Retinal pigment epithelial cell (primary cell): Measurements from ENCODE around the gene TMEM163.

Experiments
- DNase-seq: peaks from one replicate; pipeline ENCODE4 v3.0.0-alpha.2; 2010; ENCODE audit warnings: low read depth
- H3K4me3 ChIP-seq: 2 replicates; pipeline ENCODE4 v1.5.1; 2011; ENCODE audit warnings: mild to moderate bottlenecking, low read length, control low read depth, moderate library complexity
- TF ChIP-seq, protein P1 (sequence below): conservative IDR thresholded peaks from 2 replicates; pipeline ENCODE4 v1.5.1; 2011; ENCODE audit warnings: low read depth, low read length, control low read depth, inconsistent platforms

The TMEM163 gene

DNA sequence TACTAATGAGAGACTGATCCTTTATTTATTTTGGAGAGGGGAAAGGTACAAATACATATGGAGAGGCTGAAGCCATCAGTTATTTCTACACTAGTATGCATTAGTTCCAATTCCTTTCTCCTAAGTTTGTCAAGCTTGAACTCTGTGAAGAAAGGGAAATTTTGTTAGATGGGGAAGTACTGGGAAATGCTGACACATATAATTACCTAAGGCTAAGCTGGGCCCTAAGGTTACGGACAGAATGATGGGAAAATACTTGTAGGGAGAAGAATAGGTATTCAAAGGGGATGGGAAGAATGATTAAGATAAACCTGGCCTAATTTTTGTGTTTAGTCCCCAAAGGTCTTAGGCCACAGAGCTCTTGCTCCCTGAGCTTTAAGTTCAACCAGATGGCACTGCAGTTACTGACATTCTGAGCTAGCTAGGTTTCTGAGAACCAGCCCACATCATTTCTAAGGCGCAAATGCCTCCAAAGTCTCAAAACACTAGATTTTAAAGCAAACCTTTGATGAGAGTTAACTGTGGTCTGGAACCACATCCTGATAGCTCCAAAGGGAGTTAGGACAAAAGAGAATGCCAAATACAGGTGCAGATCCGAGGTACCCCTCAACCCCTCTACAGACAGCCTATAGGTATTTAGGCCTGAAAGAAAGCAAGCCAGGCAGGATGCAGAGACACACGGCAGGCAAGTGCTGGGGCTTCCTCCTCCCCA, 2.7 kb downstream of the TMEM163 start:
- DNase-seq = no peak
- no peak overlapping the region for H3K4me3 ChIP-seq
- TF ChIP-seq, protein P1, sequence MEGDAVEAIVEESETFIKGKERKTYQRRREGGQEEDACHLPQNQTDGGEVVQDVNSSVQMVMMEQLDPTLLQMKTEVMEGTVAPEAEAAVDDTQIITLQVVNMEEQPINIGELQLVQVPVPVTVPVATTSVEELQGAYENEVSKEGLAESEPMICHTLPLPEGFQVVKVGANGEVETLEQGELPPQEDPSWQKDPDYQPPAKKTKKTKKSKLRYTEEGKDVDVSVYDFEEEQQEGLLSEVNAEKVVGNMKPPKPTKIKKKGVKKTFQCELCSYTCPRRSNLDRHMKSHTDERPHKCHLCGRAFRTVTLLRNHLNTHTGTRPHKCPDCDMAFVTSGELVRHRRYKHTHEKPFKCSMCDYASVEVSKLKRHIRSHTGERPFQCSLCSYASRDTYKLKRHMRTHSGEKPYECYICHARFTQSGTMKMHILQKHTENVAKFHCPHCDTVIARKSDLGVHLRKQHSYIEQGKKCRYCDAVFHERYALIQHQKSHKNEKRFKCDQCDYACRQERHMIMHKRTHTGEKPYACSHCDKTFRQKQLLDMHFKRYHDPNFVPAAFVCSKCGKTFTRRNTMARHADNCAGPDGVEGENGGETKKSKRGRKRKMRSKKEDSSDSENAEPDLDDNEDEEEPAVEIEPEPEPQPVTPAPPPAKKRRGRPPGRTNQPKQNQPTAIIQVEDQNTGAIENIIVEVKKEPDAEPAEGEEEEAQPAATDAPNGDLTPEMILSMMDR = no peak

DNA sequence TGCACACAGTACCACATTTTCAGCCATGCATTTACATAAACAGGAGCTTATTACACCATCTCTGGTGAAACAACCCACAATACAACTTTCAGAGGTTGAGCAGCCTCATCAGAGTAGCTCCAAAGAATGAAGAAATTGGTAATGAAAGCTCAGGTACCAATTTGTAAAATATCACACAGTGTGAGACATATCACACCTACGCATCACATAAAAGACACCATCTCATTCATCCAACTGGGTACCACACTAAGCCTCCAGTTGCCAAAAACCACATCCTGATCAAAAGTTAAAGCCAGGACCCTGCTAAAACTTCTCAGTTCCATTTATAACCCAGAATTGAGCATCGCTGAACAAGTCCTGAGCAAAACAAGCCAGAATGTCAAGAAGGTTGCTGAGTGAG, 4.6 kb downstream of the TMEM163 start:
- H3K4me3 ChIP-seq = no peak overlapping the region
- TF ChIP-seq, protein P1 = no peak
- DNase-seq = no peak

DNA sequence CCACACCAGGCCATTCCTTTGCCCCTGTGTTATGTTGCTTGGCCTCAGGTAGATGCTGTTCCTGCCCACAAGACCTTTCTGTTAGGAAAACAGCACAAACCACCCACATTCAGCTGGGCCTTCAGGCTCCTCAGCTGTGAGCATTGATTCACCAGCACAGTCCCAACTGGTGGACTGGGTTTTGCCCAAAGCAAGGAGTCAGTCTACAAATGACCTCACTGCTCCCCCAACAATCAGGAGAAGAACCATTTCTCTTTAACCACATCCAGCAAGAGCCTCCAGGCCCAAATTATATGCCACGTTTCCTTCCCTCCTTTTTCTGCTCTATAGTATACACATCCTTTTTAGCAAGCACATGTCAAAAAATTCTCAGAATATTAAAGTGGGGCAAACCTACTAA, 5.2 kb downstream of the TMEM163 start:
- TF ChIP-seq, protein P1 = no peak
- DNase-seq = no peak
- H3K4me3 ChIP-seq = no peak overlapping the region

DNA sequence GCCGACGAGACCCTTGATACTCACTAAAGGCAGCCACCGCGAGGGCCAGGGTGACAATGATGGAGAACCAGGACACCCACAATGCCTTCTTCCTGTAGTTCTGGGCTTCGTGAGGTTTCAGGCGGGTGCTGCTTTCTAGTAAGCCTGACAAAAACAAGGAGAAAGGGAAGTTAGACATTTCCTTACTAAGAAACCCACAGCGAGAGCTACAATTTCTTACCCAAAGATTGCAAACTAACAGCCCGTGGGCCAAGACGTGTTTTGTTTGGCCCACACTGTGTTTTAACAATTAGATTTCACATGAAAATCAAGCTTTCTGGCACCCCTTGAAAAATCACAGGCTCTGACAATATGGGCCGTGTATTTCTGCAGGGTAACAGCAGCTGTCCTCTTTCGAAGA, 5.6 kb downstream of the TMEM163 start:
- no peak for DNase-seq
- TF ChIP-seq, protein P1 = no peak
- H3K4me3 ChIP-seq = no peak overlapping the region

DNA sequence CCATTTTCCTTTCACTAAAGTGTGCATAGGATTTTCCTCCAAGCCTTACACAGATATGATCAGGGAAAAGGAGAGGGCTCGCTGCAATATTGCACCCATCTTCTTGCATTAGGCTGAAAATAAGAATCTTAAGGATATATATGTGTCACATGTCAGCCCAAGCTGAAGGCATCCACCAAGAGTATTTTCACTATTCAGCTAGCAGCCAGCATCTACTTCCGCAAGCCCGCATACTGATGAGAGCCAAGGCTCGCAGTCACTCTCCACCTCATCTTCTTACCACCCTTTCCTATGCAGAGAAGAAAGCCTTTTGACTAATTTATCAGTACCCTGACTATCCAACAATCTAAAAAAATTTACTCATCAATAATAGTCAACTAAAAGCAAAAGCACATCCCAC, 6.1 kb downstream of the TMEM163 start:
- TF ChIP-seq, protein P1 = no peak
- DNase-seq = no peak
- no peak overlapping the region for H3K4me3 ChIP-seq

DNA sequence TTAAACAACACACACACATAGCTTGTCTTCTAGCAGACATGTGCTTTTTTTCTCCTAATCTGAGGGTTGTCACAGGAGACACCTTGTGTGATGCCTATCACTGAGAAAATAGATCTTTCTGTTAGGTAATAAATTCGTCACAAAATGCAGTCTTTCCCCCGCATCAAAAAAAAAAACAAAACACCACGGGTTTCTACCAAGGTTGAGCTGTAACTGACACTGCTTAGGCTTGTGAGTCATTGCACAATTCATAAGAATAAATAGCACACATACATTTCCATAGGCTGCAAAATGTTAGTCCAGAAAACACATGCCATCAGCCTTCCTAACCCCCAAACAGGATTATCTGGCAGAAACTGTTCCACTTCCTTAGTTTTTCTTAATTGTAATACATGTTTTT, 6.5 kb downstream of the TMEM163 start:
- no peak overlapping the region for H3K4me3 ChIP-seq
- peak; percentile 18 for DNase-seq
- TF ChIP-seq, protein P1 = no peak

DNA sequence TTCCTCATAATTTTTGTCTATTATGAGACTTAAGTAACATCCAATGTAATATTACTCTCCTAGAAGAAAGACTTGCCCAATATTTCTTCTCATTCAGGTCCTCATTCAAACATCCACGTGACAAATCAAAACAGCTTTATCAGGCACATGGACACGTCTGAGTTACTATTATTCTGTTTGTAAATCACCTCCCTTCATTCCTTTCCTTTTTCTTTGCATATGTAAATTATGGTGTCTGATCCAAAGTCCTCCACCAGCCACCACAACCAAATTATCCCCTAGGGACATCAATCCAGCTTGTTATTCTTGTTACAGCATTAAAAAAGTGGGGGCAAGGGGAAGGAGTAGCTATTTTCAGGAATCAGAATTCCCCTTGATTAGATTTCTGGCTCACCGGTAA, 7.1 kb downstream of the TMEM163 start:
- no peak overlapping the region for H3K4me3 ChIP-seq
- TF ChIP-seq, protein P1 = no peak
- DNase-seq = no peak
